Thoracic aorta endothelial cell (primary cell): Measurements from ENCODE around the gene STRN. TPM values are rescaled to one million over a fixed set of nuclear protein-coding genes. Genes with fewer than 3 reads are reported as not detected.

Source experiments
- small RNA-seq: library from RNA; depleted of rRNA; stranded (forward); fragments of <200 nt; gene quantifications from one replicate; pipeline ENCODE3, GENCODE V24; 2012
- total RNA-seq: library from RNA; depleted of rRNA; stranded (reverse); fragments of >200 nt; gene quantifications from 2 replicates; pipeline ENCODE4 v1.2.3, GENCODE V29; 2012

The STRN gene
- total RNA-seq: 36.7 and 46.8 TPM in 2 replicates

GRCh38 chr2:36966370-36967235 is at the start of gene STRN:
STRN (minus strand) TSS chr2:36966536; CDS start chr2:36966463, 73 bp downstream.

Small RNA genes lying within 50 kb of the gene (small RNA-seq; reads per million reads assigned to genes)
- not detected for gene RNU6-577P

Other genes with a start within 250 kb of the STRN start
- gene HEATR5B, start 117.8 kb upstream of the STRN start, total RNA-seq: 42.4 and 43.7 TPM in 2 replicates
- 14.5 and 15.1 TPM in 2 replicates for gene GPATCH11, start 118.0 kb upstream of the STRN start, total RNA-seq
- 45.6 and 53.0 TPM in 2 replicates for gene EIF2AK2, start 190.4 kb upstream of the STRN start, total RNA-seq
- not detected in 2 replicates for gene SULT6B1, start 222.1 kb upstream of the STRN start, total RNA-seq
- 30.2 and 41.1 TPM in 2 replicates for gene CEBPZOS, start 230.0 kb upstream of the STRN start, total RNA-seq